ENCODE data around the gene CD200R1.

Gene CD200R1

DNA sequence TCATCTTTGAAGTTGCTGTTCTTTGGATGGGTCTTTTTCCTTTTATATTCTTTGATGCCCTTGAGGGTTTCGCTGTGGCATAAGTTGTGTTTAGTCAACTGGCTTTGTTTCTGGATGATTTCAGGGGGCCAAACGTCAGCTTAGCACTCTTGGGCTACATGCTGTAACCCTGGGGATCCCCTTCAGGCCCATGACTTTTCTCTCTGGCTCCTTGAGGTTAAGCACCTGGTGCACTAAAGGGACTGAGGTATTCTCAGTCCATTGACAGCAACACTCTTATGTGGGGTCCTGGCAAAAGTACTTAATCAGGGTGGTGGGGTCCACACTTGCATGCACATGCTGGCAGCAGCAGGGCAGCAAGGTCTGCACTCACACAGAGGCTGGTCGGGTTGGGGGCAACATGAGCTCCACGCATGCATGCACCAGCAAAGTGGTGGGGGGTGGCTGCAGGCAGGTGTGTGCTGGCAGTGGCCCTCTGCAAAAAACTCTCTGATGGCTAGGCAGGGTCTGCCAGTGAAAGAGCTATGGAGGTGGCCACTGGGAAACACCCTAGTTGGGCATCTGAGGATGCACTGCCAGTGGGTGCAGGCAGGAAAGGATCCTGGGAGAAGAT lies 90.1 kb downstream of the CD200R1 start:
- DNase-seq: no peak

DNA sequence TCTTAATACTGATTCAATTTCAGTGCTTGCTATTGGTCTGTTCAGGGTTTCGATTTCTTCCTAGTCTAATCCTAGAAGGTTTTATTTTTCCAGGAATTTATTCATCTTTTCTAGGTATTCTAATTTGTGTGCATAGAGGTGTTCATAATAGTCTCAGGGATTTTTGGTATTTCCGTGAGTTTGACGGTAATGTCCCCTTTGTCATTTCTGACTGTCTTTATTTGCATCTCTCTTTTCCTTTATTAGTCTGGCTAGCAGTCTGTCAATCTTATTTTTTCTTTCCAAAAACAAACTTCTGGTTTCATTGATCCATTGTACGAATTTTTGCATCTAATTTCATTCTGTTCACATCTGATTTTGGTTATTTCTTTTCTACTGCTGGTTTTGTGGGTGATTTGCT lies 93.0 kb downstream of the CD200R1 start:
- DNase-seq: no peak

GRCh38 chr3:112875561-112875960 lies 99.3 kb downstream of the CD200R1 start:
- no peak for DNase-seq

GRCh38 chr3:112874725-112875124 lies 100.2 kb downstream of the CD200R1 start:
- DNase-seq: no peak

GRCh38 chr3:112873632-112874031 lies 101.3 kb downstream of the CD200R1 start:
- DNase-seq: no peak

DNA sequence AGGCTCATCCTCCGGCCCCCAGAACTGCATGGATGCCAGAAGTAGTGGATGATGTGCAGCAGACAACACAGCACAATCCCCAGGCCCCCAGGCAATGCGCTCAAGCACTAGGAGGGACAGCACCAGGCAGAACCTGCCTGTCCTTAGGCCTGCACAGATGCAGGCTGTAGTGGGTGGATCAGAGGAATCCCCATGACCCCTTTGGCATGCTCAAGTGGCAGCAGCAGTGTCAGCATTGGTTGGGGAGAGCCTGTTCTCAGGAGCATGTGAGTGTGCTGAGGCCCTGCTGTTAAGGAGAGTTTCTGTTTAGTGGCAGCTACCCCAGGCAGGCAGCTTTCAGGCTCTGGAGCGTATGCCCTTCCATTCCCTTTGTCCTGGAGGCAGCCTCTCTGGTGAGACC lies 103.2 kb downstream of the CD200R1 start:
- DNase-seq: no peak
